H1 (cell line): ENCODE measurements around the gene DNAJC10.

Source experiments
- CBX8 ChIP-seq: fragments of 300-800, 300-1000 bp; sonication (generic); IDR thresholded peaks from 2 replicates; pipeline ENCODE4 v1.7.1; 2016; ENCODE audit warnings: low read depth, low read length, borderline replicate concordance
- CEBPB ChIP-seq: IDR thresholded peaks from 2 replicates; pipeline ENCODE4 v1.6.1; 2012; ENCODE audit warnings: low read depth, low read length
- CREB1 ChIP-seq: IDR thresholded peaks from 2 replicates; pipeline ENCODE4 v1.6.1; 2012; ENCODE audit warnings: inconsistent platforms
- JUND ChIP-seq: IDR thresholded peaks from 2 replicates; pipeline ENCODE4 v1.6.1; 2011; ENCODE audit warnings: mild to moderate bottlenecking, improper control_type of control experiment, low read length
- MAFK ChIP-seq: IDR thresholded peaks from 2 replicates; pipeline ENCODE4 v1.6.1; 2012; ENCODE audit warnings: low read depth, mild to moderate bottlenecking, improper control_type of control experiment, low read length
- POLR2AphosphoS5 ChIP-seq: IDR thresholded peaks from 2 replicates; pipeline ENCODE4 v1.6.1; 2011; ENCODE audit warnings: low read depth, low read length
- RFX5 ChIP-seq: IDR thresholded peaks from 2 replicates; pipeline ENCODE4 v1.6.1; 2011; ENCODE audit warnings: low read depth, low read length, improper control_type of control experiment, borderline replicate concordance
- ZNF274 ChIP-seq: IDR thresholded peaks from 2 replicates; pipeline ENCODE4 v1.7.0; 2012; ENCODE audit warnings: low read length, borderline replicate concordance; ENCODE audit errors: extremely low read depth
- TF ChIP-seq, protein P1 (sequence below), 3 experiments: IDR thresholded peaks; 1 replicate in 2 of 3; 2 replicates in 1 of 3; pipeline versions ENCODE4 v1.5.1 to v1.6.1; 2011; ENCODE audit warnings: low read length in 3 of 3, mild to moderate bottlenecking in 3 of 3, inconsistent platforms in 2 of 3, low read depth in 1 of 3, moderate library complexity in 1 of 3; ENCODE audit not compliant: insufficient read depth in 1 of 3; ENCODE audit errors: control extremely low read depth in 1 of 3
- TF ChIP-seq, protein P2 (sequence below): IDR thresholded peaks from 2 replicates; pipeline ENCODE4 v1.6.1; 2012; ENCODE audit warnings: inconsistent platforms

DNA sequence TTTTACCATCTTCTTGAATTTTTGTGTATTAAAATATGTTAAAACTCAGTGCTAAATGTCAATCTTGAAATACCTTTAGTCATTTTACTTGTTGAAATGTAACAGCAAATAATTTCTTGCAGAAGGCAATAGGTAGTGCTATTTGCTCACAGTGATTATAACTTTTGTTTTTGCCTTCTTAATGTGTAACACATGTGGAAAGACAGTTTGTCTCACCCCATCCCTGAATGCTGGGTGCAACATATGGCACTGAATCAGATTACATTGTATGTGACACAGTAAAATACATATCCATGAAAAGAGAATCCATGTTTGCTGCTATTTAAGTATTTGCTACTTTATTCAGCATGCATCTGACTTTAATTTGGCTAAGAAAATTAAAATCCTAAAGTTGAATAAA is 115.0 kb downstream of the DNAJC10 start:
- TF ChIP-seq RFX5 (no peak), MAFK (no peak), CEBPB (no peak), CBX8 (no peak), JUND (no peak), POLR2AphosphoS5 (no peak), ZNF274 (no peak), CREB1 (no peak)
- TF ChIP-seq, protein P1, sequence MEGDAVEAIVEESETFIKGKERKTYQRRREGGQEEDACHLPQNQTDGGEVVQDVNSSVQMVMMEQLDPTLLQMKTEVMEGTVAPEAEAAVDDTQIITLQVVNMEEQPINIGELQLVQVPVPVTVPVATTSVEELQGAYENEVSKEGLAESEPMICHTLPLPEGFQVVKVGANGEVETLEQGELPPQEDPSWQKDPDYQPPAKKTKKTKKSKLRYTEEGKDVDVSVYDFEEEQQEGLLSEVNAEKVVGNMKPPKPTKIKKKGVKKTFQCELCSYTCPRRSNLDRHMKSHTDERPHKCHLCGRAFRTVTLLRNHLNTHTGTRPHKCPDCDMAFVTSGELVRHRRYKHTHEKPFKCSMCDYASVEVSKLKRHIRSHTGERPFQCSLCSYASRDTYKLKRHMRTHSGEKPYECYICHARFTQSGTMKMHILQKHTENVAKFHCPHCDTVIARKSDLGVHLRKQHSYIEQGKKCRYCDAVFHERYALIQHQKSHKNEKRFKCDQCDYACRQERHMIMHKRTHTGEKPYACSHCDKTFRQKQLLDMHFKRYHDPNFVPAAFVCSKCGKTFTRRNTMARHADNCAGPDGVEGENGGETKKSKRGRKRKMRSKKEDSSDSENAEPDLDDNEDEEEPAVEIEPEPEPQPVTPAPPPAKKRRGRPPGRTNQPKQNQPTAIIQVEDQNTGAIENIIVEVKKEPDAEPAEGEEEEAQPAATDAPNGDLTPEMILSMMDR (IDR thresholded peaks at IDR 0.05; ENCODE audit: control extremely low read depth in 1 of 3, insufficient read depth in 1 of 3, low read depth in 1 of 3, low read length in 3 of 3), result no peak
- TF ChIP-seq, protein P2, sequence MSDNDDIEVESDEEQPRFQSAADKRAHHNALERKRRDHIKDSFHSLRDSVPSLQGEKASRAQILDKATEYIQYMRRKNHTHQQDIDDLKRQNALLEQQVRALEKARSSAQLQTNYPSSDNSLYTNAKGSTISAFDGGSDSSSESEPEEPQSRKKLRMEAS, result no peak
